GM18873 (cell line): Measurements from ENCODE around the gene SEMA4F.

Source experiments
- ATAC-seq: cut with Tn5 transposase; IDR thresholded peaks from one replicate; pipeline ENCODE4 v1.9.1; 2021; ENCODE audit warnings: mild to moderate bottlenecking, moderate library complexity, moderate number of reproducible peaks; ENCODE audit not compliant: unreplicated experiment, low FRiP score

Gene SEMA4F

DNA sequence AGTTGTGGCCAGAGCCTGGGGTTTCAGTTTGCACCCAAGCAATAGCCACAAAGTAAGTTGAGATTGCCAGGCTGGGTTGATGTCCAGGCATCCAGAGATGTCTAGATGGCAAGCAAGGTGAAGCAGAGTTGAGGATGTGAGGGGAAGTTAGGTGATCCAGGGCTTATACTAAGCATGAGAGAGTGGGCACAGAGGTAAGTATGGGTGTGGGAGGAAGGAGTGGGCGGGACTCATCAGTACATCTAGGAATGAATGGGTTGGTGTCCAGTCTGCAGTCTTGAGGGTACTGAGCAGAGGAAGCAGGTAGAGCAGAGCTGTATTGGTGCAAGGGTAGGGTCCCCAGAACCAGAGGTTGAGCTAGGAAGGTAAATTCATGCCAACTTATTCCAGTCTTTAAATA, 1.5 kb downstream of the SEMA4F start:
- no peak for ATAC-seq

GRCh38 chr2:74658516-74658915, 4.5 kb downstream of the SEMA4F start:
- ATAC-seq = no peak

GRCh38 chr2:74659462-74659861, 5.4 kb downstream of the SEMA4F start:
- ATAC-seq = no peak

- ATAC-seq = no peak
These were observed 14.0 kb downstream of the SEMA4F start for GRCh38 chr2:74668087-74668486.

DNA sequence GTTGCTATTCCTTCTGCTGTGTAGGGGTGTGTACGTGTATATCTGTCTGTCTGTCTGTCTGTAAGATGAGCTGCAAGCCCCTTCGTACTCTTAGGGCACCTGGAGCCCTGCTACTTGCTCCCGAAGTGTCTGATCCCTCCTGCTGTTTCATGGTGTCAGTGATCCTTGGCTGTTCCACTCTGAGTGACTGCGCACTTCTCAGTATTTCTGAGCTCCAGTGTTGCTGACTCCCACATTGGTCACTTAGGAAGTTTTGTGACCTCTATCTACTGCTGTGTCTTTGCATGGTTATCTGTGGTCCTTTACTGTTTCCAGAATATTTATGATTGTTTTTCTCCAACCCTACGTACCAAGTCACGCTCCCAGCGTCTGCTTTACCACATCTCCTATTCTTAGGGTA, 16.2 kb downstream of the SEMA4F start:
- no peak for ATAC-seq

DNA sequence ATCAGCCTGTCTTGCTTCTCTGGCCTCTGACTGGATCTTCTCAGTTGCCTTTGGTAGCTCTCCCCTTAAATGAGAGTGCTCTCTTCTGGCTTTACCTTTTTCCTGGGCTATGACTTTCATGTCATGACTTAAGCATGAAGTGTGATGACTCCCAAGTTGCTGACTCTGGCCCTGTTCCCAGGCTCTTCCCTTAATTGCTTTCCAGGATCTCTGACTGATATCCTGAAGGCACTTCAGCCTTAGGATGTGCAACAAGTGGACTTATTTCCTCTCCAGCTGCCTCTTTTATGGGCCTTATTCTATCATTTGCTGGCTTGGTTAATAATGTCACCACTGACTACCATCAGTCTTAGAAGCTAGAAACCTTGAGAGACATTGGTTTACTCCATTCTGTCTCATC, 17.4 kb downstream of the SEMA4F start:
- no peak for ATAC-seq

DNA sequence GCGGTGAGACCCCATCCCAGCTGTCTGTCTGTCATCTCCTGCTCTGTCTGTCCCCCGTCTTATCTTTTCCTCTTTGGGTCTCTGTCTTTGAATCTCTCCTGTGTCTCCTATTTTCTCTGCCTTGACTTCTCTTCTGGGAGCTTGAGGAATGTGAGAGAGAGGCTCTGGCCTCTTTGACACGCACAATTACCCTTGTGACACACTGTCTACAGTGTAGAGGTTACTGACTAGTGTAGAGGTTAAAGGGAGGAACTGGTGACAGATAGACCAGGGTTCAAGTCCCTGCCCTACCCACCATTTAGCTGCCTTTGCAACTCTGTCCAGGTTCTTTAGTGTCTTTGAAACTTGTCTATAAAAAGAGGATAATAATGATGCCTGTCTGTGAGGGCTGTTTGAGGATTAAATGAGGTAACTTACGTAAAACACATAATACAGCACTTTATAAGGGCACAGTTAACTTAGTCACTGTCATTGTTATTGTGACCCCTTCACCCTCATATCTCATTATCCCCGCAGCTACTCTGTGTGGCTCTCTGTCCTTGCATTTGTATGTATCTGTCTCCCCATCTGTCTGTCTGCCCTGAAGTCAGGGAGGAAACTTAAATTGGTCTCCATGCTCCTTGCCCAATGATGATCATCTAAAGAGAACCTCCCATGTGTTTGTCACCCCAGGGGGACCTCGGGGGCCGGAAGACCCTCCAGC, 19.9 kb downstream of the SEMA4F start:
- ATAC-seq = no peak

- ATAC-seq = no peak
These were observed 21.0 kb downstream of the SEMA4F start for GRCh38 chr2:74675090-74675489.

GRCh38 chr2:74676331-74676730, 22.3 kb downstream of the SEMA4F start:
- no peak for ATAC-seq

DNA sequence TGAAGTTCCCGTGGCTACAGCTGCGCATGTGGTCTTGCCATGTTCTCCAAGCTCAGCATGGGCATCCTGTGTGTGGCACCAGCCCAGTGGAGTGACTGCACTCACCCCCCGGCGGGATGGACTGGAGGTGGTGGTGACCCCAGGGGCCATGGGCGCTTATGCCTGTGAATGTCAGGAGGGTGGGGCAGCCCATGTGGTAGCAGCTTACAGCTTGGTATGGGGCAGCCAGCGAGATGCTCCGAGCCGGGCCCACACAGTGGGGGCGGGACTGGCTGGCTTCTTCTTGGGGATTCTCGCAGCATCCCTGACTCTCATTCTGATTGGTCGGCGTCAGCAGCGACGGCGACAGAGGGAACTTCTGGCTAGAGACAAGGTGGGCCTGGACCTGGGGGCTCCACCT, 25.6 kb downstream of the SEMA4F start:
- ATAC-seq = no peak

- ATAC-seq = no peak
These were observed 28.5 kb downstream of the SEMA4F start for GRCh38 chr2:74682501-74682900.

DNA sequence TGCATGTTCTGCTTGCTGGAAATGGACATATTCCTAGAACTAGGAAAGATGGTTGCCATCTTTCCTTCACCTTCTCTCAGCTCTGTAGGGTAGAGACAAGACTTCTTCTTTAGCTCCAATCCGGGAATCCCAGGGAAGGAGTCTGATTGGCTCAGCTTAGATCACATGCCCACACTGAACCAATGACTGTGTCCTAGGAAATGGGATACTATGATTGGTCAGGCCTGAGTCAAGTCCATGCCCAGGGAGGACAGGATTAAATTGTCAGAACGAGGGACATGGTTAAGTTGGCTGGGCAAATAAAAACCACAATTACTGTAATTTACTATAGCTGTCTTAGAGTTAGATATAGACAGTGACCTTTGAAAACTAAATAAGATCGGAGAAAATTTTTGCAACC, 31.4 kb downstream of the SEMA4F start:
- ATAC-seq = no peak

GRCh38 chr2:74688881-74689280, 34.8 kb downstream of the SEMA4F start:
- no peak for ATAC-seq

DNA sequence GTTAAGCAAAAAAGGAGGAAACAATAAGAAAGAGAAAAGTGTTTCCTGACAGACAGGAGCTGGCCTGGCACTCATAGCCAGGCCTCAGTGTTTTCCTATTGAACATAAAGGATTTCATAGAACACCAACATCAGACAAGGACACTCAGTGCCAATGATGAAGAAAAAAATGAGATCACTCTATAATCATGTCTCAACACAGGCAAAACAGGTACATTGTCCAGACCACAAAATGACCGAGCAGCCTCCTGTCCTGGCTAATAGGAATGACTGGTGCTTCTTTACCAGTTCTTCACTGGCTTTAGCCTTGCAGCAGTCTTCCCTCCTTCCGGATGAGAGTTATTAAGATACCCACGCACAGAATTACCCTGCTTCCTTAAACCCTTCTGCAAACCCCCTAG, 35.6 kb downstream of the SEMA4F start:
- ATAC-seq = no peak

DNA sequence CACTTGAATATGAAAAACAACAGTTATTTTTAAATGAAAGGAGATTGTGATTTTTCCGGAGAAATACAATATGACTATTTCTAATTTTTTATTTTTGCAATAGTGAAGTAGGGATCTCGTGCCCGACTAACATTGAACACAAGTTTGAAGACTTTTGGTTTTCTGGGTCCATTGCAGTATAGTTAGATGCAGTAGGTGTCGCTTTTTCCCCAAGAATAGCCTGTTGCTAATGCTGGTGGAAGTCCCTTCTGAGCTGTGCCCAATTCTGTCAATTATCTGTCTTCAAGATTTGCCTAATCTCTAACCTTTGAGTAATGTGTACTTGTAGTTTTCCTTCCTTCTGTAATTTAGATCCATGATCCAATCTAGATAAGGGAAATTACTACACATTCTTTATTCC, 36.5 kb downstream of the SEMA4F start:
- ATAC-seq = no peak

- ATAC-seq = no peak
These were observed 37.9 kb downstream of the SEMA4F start for GRCh38 chr2:74691929-74692328.

DNA sequence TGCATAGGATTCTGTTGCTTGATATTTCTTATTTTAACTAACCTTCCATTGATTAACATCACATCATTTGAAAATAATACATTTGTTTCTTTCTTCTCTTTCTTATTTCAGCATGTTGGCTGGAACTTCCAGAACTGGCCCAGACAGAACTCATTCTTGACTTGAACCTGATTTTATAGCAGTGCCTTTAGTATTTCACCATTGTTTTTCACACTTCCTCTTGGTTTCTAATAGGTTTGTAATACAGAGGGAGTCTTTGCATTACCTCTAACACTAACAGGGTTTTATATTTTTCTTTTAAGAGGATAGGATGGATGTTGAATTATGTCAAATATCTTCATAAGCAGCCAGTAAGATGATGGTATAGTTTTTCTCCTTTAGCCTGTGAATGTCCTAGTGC, 39.2 kb downstream of the SEMA4F start:
- ATAC-seq = no peak

GRCh38 chr2:74693668-74694067, 39.6 kb downstream of the SEMA4F start:
- no peak for ATAC-seq

DNA sequence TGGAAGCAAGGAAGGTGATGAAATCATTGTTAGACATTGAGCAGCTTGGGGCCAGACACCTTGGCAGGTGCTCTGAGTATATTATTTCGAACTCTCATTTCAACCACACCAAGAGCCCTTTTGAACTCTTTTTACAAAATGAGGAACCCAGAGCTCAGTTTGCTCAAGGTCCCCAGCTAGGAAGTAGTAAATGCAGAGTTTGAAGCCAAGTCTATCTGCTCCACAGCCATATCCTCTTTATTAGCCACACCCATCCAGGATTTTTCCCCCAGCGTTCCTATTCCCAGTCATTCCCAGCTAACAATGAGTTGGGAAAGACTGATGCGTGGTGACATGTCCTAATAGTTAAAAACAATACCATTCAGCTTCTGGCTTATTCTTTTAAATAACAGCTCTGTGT, 40.2 kb downstream of the SEMA4F start:
- ATAC-seq = no peak

GRCh38 chr2:74695663-74696062, 41.6 kb downstream of the SEMA4F start:
- ATAC-seq = no peak

- no peak for ATAC-seq
These were observed 42.8 kb downstream of the SEMA4F start for GRCh38 chr2:74696829-74697228.

- ATAC-seq = no peak
These were observed 46.8 kb downstream of the SEMA4F start for GRCh38 chr2:74700643-74701372.
